Fibroblast of villous mesenchyme (primary cell): ENCODE results near the gene SCAMP1. TPM values are rescaled to one million over a fixed set of nuclear protein-coding genes. Genes with fewer than 3 reads are reported as not detected.
A peak's percentile ranks its signal among the peaks of the same experiment; 100 is the strongest.

Experiments used
- DNase-seq: peaks from one replicate; pipeline ENCODE4 v3.0.0-alpha.2; 2010; ENCODE audit warnings: low read depth
- H3K4me3 ChIP-seq: 2 replicates; pipeline ENCODE4 v1.5.1; 2011; ENCODE audit warnings: low read depth, mild to moderate bottlenecking, low read length
- total RNA-seq: library from RNA; depleted of rRNA; stranded (reverse); fragments of >200 nt; gene quantifications from 2 replicates; pipeline ENCODE4 v1.2.3, GENCODE V29; 2012
- TF ChIP-seq, protein P1 (sequence below): IDR thresholded peaks from 2 replicates; pipeline ENCODE4 v1.5.1; 2012; ENCODE audit warnings: low read depth, mild to moderate bottlenecking, low read length; ENCODE audit not compliant: insufficient read depth

Gene SCAMP1
- total RNA-seq, 1 donor: 61.7 TPM

DNA sequence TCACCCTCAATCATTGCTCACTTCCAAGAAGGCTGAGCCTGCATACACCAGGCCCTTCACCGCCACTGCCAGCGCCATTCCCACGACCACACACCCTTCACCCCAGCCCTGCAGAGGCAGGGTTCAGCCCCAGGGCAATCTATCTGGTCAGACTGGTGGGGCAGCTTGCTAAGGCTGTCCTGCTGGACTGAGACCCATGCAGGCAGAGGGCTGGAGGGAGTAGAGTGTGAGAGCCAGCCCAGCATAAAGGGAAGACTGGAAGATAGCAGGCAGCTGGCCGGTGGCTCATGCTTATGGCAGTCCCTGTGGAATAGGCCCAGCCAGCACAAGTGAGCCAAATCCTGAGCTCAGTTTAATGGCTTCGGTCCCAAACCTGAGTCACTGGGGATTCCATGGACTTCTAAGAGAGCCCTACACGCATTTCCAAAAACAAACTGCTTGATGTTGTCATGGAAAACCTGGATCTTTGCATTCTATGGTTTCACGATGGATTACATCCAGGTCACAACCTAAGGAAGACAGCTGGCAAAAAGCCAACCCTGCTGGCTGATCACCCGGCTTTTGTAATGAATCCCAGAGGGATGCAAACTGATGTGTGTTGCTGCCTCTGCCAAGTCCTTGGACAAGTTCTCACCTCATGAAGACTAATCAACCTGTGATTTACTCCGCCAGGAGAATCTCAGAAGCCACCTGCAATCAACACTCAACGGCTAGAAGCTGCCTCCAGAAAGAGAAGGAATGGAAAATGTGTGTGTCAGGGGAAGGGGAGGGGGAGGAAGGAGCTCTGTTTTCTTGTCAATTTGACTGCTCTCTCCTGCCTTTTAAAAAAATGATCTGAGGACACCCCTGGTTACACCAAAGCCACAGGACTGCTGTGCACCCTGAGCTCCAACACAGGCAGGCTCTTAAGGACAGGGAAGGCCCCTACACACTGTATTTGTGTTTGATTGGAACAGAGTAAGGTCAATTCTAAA, 144.6 kb downstream of the SCAMP1 start:
- TF ChIP-seq, protein P1, sequence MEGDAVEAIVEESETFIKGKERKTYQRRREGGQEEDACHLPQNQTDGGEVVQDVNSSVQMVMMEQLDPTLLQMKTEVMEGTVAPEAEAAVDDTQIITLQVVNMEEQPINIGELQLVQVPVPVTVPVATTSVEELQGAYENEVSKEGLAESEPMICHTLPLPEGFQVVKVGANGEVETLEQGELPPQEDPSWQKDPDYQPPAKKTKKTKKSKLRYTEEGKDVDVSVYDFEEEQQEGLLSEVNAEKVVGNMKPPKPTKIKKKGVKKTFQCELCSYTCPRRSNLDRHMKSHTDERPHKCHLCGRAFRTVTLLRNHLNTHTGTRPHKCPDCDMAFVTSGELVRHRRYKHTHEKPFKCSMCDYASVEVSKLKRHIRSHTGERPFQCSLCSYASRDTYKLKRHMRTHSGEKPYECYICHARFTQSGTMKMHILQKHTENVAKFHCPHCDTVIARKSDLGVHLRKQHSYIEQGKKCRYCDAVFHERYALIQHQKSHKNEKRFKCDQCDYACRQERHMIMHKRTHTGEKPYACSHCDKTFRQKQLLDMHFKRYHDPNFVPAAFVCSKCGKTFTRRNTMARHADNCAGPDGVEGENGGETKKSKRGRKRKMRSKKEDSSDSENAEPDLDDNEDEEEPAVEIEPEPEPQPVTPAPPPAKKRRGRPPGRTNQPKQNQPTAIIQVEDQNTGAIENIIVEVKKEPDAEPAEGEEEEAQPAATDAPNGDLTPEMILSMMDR: no peak
- DNase-seq: peak; percentile 94
- no peak overlapping the region for H3K4me3 ChIP-seq

GRCh38 chr5:78505860-78506259, 145.4 kb downstream of the SCAMP1 start:
- DNase-seq: no peak
- H3K4me3 ChIP-seq: no peak overlapping the region
- TF ChIP-seq, protein P1: no peak

DNA sequence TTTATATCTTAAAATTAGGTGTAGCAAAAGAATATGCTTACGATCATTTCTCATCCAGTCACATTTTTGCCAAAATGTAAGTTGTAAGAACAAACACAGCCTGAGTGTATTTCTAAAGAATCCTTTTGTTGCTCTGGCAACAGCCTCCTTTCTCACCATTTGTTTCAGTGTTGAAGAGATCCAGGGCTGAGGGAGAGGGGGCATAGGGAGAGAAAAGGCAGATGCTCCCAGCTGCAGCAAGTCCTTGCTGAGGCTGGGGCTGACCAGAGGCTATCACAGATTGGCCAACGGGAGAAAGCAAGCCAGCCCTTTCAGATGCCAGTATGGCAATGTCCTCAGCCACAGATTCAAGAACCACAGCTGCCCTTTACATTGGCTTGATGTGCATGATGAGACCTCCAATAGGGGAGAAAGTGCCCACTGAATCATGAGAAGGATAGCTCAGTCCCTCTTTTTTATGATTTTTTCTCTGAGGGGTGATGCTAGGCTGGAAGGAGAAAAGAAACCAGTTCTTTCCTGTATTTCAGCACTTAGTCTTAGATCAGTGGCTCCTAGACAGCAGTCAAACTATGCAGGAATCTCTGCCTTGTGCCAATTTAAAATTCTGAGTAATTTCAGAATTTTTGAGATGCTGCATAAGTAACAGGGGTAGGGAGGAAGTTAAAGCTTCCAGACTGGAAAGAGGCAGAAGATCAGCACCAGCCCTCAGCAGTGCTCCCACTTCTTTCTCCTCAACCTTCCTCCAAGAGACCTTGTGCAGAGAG, 146.0 kb downstream of the SCAMP1 start:
- no peak overlapping the region for H3K4me3 ChIP-seq
- no peak for DNase-seq
- TF ChIP-seq, protein P1: no peak

DNA sequence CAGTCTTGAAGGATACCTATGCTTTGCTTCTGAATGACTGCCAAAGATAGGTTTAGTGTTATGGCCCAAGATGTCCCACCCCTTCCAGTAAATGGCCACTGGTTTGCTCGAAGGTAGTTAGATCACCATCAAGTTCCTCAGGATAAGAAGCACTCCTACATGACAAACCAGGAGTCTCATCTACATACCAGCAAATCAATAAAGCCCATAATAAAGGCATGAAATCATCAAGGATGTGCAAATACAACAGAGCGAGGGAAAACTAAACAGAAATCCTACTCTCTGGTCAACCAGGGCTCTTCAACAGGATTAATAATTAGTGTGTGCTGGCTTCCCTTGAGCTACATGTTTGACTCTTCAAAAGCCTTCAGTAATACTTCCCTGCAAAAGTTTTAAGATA, 147.1 kb downstream of the SCAMP1 start:
- no peak for DNase-seq
- TF ChIP-seq, protein P1: no peak
- H3K4me3 ChIP-seq: no peak overlapping the region

GRCh38 chr5:78508186-78508765, 147.9 kb downstream of the SCAMP1 start:
- DNase-seq: peak; percentile 68
- H3K4me3 ChIP-seq: no peak overlapping the region
- TF ChIP-seq, protein P1: no peak

GRCh38 chr5:78509145-78509865, 148.9 kb downstream of the SCAMP1 start:
- TF ChIP-seq, protein P1: no peak
- H3K4me3 ChIP-seq: peak overlapping the region; percentile 36
- DNase-seq: no peak
